ENCODE data around the gene PRCP. TPM values are rescaled to one million over a fixed set of nuclear protein-coding genes. Genes with fewer than 3 reads are reported as not detected.

Gene PRCP
- total RNA-seq, 1 experiment from 2014 or later: 86.6 TPM

- DNase-seq (ENCODE audit: low spot score): no peak
Measured at GRCh38 chr11:82907371-82907770, 7.1 kb upstream of the PRCP start.

GRCh38 chr11:82906931-82907330, 6.7 kb upstream of the PRCP start:
- no peak for DNase-seq (ENCODE audit: low spot score)

- peak; percentile 28 for DNase-seq (ENCODE audit: low spot score)
Measured at GRCh38 chr11:82906236-82906635, 6.0 kb upstream of the PRCP start.

GRCh38 chr11:82903843-82904586, 3.8 kb upstream of the PRCP start:
- DNase-seq (ENCODE audit: low spot score): no peak

- DNase-seq (ENCODE audit: low spot score): no peak
Measured at GRCh38 chr11:82902880-82903279, 2.6 kb upstream of the PRCP start.

GRCh38 chr11:82901922-82902485, 1.8 kb upstream of the PRCP start:
- DNase-seq (ENCODE audit: low spot score): no peak

- peak; percentile 99 for DNase-seq (ENCODE audit: low spot score)
Measured at GRCh38 chr11:82901165-82901921, 1.1 kb upstream of the PRCP start, which contains the start of gene DDIAS. TSS of gene DDIAS (plus strand) at chr11:82901736. CDS start at chr11:82914739, 13,003 bp downstream.

GRCh38 chr11:82899957-82900276, 313 bp downstream of the PRCP start:
- no peak for DNase-seq (ENCODE audit: low spot score)

- DNase-seq (ENCODE audit: low spot score): no peak
Measured at GRCh38 chr11:82899186-82899820, 927 bp downstream of the PRCP start.

GRCh38 chr11:82898241-82898640, 2.0 kb downstream of the PRCP start:
- no peak for DNase-seq (ENCODE audit: low spot score)

GRCh38 chr11:82896183-82896582, 4.0 kb downstream of the PRCP start:
- DNase-seq (ENCODE audit: low spot score): no peak

GRCh38 chr11:82895437-82896091, 4.7 kb downstream of the PRCP start:
- DNase-seq (ENCODE audit: low spot score): no peak

- DNase-seq (ENCODE audit: low spot score): no peak
Measured at GRCh38 chr11:82892611-82893169, 7.5 kb downstream of the PRCP start.

- DNase-seq (ENCODE audit: low spot score): no peak
Measured at GRCh38 chr11:82890936-82891335, 9.3 kb downstream of the PRCP start.

- no peak for DNase-seq (ENCODE audit: low spot score)
Measured at GRCh38 chr11:82890002-82890341, 10.3 kb downstream of the PRCP start.

GRCh38 chr11:82889133-82890001, 10.9 kb downstream of the PRCP start:
- DNase-seq (ENCODE audit: low spot score): peak; percentile 48

- no peak for DNase-seq (ENCODE audit: low spot score)
Measured at GRCh38 chr11:82883853-82884252, 16.4 kb downstream of the PRCP start.

- no peak for DNase-seq (ENCODE audit: low spot score)
Measured at GRCh38 chr11:82874646-82875523, 25.3 kb downstream of the PRCP start.

GRCh38 chr11:82873919-82874333, 26.3 kb downstream of the PRCP start:
- no peak for DNase-seq (ENCODE audit: low spot score)

Data from A172 (cell line).